Esophagus (tissue), 2 donors: ENCODE measurements around the gene GABRG3. TPM values are rescaled to one million over a fixed set of nuclear protein-coding genes. Genes with fewer than 3 reads are reported as not detected.

Source experiments
- H3K27ac ChIP-seq, 2 donors: one replicate each; pipeline ENCODE4 v1.5.1; 2013; ENCODE audit warnings: low read depth in 2 of 2, mild to moderate bottlenecking in 2 of 2, inconsistent platforms in 1 of 2, low read length in 1 of 2, moderate library complexity in 1 of 2
- H3K27me3 ChIP-seq, 2 donors: one replicate each; pipeline ENCODE4 v1.6.1; 2013; ENCODE audit warnings: low read length in 2 of 2, control low read depth in 1 of 2, mild to moderate bottlenecking in 1 of 2; ENCODE audit not compliant: insufficient read depth in 2 of 2, control insufficient read depth in 1 of 2
- H3K36me3 ChIP-seq, 2 donors: one replicate each; pipeline ENCODE4 v1.6.1; 2013; ENCODE audit warnings: low read length in 1 of 2; ENCODE audit not compliant: control insufficient read depth in 2 of 2, insufficient read depth in 2 of 2
- H3K4me1 ChIP-seq, 2 donors: one replicate each; pipeline ENCODE4 v1.6.1; 2013; ENCODE audit warnings: low read length in 1 of 2; ENCODE audit not compliant: control insufficient read depth in 2 of 2, insufficient read depth in 2 of 2
- H3K4me3 ChIP-seq, 2 donors: one replicate each; pipeline ENCODE4 v1.5.1; 2013; ENCODE audit warnings: low read length in 2 of 2, mild to moderate bottlenecking in 2 of 2, low read depth in 1 of 2, moderate library complexity in 1 of 2
- H3K9me3 ChIP-seq, 2 donors: one replicate each; pipeline ENCODE4 v1.6.1; 2013; ENCODE audit warnings: mild to moderate bottlenecking in 2 of 2, low read depth in 1 of 2, low read length in 1 of 2, moderate library complexity in 1 of 2; ENCODE audit not compliant: control insufficient read depth in 2 of 2, insufficient read depth in 1 of 2
- WGBS, 2 donors: extraction: QIAGEN DNeasy Blood & Tissue Kit; methylation state at CpG; one replicate each; pipeline ENCODE4 v1.1.7; 2013; 5-methylcytosine and 5-hydroxymethylcytosine counted together
- polyA plus RNA-seq, 2 donors: library from polyadenylated mRNA; stranded (reverse); fragments of 200-250 nt; gene quantifications; one replicate each; pipeline ENCODE4 v1.2.3, GENCODE V29; 2013
- donor health status: healthy with polysubstance abuse.
- donor health status: Bipolar disorder and iron deficiency.

GABRG3 gene
- polyA plus RNA-seq, 2 donors, result not detected

DNA sequence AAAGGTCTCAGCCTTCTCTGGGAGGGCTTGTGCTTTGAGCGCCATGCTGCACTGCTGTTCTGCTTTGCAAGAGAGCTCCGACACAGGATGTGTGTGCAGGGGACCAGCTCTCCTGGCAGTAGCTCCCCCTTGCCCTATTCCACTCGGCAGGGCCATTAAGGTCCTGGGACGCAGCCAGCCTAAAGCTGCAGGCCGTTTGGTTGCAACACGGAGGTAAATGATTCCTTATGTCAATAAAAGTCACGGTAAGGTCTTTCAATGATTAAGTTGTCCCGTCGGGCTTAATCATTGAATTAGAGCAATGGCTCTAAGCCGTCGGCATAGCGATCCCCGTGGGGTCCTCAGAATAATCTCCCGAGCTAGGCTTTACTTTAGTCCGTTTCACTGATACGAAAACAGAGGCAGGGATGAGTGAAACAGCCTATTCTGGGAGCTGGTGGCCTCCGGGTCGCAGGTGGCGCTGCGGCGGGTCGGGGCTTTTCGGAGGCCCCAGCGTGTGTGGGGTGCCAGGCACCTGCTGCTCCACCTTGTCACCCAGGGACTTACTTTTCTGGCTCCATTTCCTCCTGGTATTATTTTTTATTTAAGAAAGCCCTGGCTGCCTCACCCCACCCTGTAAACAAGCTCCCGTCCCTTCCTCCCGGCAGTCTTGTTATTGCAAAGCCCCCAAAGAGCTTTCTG, 603.0 kb downstream of the GABRG3 start:
- peaks cover 4 to 5% of the 10 kb centered on the region in 2 donors for H3K9me3 ChIP-seq
- H3K27me3 ChIP-seq, result no peaks in the 10 kb centered on the region
- H3K27ac ChIP-seq, result no peak overlapping the region
- no peak overlapping the region for H3K4me3 ChIP-seq
- peaks cover 0 to 2% of the 10 kb centered on the region in 2 donors for H3K4me1 ChIP-seq
- no peaks in the 10 kb centered on the region for H3K36me3 ChIP-seq
- 75 to 80% methylated on average over 26 of the region's 26 CpGs for WGBS, 2 donors

DNA sequence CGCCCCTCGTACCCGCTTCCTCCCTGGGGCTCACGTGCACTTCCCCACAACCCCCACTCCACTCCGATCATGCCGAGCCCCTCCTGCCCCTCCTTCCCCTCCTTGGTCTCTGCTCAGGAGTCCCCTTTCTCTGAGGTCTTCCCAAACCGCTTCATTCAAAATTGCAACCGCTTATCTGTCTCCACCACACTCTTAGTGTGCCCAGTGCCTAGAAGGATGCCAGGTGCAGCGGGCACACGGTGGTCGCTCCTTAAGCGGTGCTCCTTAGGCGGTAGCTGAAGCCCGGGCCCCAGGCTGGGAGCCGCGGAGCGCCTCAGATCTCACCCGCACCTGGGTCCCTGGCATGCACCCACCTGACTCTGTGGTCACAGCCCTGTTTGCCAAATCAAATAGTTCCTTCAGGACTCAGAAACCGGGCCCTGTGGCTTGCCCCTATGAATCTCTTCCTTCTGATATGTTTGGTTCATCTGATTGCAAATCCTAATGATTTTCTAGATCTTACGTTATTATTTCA, 603.6 kb downstream of the GABRG3 start:
- Histone ChIP-seq H3K27ac (no peak overlapping the region), H3K9me3 (peaks cover 4 to 5% of the 10 kb centered on the region in 2 donors), H3K4me3 (no peak overlapping the region), H3K27me3 (no peaks in the 10 kb centered on the region), H3K36me3 (no peaks in the 10 kb centered on the region), H3K4me1 (peaks cover 0 to 2% of the 10 kb centered on the region in 2 donors)
- 87 to 90% methylated on average over 20 of the region's 20 CpGs for WGBS, 2 donors

DNA sequence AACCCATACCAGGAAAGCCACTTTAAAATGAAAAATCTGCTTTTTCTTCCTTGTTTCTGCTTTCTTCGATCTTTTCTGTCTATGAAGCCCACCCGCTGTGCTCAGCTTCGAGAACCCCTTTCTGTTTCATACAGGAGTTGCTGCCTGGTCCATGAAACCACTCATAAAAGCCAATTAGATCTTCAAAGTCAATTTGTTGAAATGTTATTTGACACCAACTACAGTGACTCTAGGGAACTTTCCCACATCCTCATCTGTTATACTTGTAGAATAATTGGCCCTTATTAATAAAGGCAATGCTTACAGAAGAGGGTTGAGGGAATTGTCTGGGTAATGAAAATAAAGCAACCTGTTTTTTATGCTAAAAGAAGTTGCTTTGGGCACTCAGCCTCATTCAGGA, 604.5 kb downstream of the GABRG3 start:
- Histone ChIP-seq H3K9me3 (peaks cover 4 to 8% of the 10 kb centered on the region in 2 donors), H3K27me3 (no peaks in the 10 kb centered on the region), H3K36me3 (no peaks in the 10 kb centered on the region), H3K4me1 (peaks cover 0 to 2% of the 10 kb centered on the region in 2 donors), H3K27ac (no peak overlapping the region), H3K4me3 (no peak overlapping the region)
- WGBS, 2 donors, result 89 to 91% methylated on average over 3 of the region's 3 CpGs

DNA sequence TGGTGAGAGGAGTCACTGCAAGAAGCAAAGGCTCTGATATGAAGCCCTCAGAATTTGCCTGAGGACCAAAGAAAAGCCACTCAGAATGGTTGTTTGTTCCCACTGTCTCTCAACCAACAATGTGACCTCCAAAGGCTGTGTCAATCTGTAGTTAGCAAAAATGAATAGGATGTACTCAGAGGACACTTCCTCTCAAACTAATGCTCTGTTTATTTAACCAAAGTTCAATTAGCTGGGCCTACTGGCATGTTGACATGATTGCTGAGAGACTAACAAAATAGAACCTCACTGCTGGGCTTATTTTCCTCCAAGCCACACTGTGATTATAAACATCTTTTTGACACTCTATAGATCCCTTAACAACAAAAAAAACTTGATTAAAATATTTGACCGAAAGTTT, 605.6 kb downstream of the GABRG3 start:
- Histone ChIP-seq H3K27ac (no peak overlapping the region), H3K36me3 (no peaks in the 10 kb centered on the region), H3K4me1 (peaks cover 0 to 2% of the 10 kb centered on the region in 2 donors), H3K4me3 (no peak overlapping the region), H3K27me3 (no peaks in the 10 kb centered on the region), H3K9me3 (peaks cover 4 to 8% of the 10 kb centered on the region in 2 donors)
- 89 to 92% methylated on average over 1 of the region's 1 CpG for WGBS, 2 donors

DNA sequence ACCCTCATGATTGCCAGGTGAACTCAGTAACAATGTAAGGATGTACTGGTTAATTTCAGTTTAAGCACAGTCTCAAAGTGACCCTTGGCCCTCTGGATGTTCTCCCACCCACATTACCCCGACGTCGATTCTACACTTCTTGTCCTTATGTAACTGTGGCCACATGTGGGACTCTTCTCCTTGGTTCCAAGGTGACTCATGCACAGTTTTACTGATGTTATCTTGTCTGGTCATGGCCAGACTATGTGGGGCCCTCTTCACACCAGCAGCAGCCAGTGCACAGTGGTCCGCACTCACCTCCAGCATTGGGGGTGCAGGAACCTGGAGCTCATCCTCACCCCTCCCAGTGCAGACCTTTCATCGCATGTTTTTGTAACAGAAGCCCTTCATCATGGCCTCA, 608.8 kb downstream of the GABRG3 start:
- Histone ChIP-seq H3K27me3 (no peaks in the 10 kb centered on the region), H3K27ac (no peak overlapping the region), H3K36me3 (no peaks in the 10 kb centered on the region), H3K9me3 (peaks cover 2 to 6% of the 10 kb centered on the region in 2 donors), H3K4me1 (no peaks in the 10 kb centered on the region), H3K4me3 (no peak overlapping the region)
- 94 to 95% methylated on average over 5 of the region's 5 CpGs for WGBS, 2 donors

DNA sequence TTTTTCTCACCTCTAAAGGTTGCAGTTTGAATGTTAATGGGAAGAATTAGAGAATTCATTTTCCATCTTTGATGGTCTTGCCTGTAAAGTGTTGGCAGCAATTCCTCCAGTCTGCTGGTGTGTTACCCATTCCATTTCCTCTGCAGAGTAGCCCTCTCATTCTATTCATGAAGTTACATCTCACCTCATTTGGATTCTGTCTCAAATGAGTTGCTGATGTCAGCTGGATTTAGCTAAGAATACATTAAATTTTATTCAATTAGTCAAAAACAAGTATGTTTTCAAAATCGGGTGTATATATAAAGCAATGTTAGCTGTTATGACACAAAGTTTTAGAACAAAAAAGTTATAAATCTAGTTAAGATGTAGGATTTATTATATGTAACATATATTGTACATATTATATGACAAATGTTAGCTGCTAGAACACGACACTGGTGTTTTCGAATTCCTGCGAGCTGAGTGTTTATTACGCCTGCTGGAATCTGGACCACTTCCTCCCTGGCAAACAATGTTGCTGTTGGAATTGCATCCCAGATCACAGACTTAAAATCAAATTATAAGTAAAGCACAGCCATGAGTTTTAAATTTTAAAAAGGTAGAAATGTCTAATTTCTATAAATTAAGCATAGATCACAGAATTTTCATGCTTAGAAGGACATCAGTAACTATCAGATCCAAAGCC, 611.9 kb downstream of the GABRG3 start:
- Histone ChIP-seq H3K4me3 (no peak overlapping the region), H3K27ac (no peak overlapping the region), H3K36me3 (no peaks in the 10 kb centered on the region), H3K4me1 (no peaks in the 10 kb centered on the region), H3K9me3 (peaks cover 2 to 3% of the 10 kb centered on the region in 2 donors), H3K27me3 (no peaks in the 10 kb centered on the region)
- WGBS, 2 donors, result 62 to 74% methylated on average over 5 of the region's 5 CpGs

DNA sequence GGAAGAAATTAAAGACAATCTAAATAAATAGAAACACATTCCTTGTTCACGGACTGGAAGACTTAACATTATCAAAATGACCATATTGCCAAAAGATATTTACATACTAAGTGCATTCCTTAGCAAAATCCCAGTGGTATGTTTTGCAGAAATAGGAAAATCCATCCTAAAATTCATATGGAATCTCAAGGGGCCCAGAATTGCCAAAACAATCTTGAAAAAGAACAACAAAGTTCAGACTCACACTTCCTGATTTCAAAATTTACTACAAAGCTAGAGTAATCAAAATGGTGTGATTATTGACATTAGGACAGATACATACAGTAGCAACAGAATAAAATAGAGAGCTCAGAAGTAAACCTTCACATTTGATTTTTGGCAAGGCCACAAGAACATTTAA, 612.7 kb downstream of the GABRG3 start:
- Histone ChIP-seq H3K36me3 (no peaks in the 10 kb centered on the region), H3K4me1 (no peaks in the 10 kb centered on the region), H3K27ac (no peak overlapping the region), H3K27me3 (no peaks in the 10 kb centered on the region), H3K9me3 (peaks cover 2 to 3% of the 10 kb centered on the region in 2 donors), H3K4me3 (no peak overlapping the region)
- 18 to 68% methylated on average over 1 of the region's 1 CpG for WGBS, 2 donors

DNA sequence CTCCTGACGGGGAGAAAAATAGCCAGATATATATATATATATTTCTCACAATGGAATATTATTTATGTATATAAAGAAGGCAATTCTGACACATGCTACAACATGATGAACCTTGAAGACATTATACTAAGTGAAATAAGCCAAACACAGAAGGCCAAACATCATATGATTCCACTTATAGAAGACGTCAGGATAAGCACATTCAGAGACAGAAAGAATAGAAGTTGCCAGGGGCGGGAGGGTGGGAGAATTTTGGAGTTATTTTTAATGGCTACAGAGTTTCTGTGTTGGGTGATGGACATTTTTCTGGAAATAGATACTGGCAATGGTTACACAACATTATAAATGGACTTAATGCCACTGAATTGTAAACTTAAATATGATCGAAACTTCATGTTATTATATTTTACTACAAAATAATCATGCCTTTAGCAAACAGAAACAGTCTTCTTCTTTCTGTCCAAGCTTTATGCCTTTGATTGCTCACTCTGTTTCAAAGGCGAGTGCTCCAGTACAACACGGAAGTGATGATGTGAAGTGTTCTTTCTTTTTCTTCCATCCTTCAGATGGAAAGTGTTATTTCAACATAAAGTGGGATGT, 614.2 kb downstream of the GABRG3 start:
- 77 to 81% methylated on average over 6 of the region's 6 CpGs for WGBS, 2 donors
- H3K9me3 ChIP-seq, result peaks cover 0 to 2% of the 10 kb centered on the region in 2 donors
- no peaks in the 10 kb centered on the region for H3K27me3 ChIP-seq
- no peak overlapping the region for H3K27ac ChIP-seq
- no peak overlapping the region for H3K4me3 ChIP-seq
- H3K4me1 ChIP-seq, result no peaks in the 10 kb centered on the region
- no peaks in the 10 kb centered on the region for H3K36me3 ChIP-seq

DNA sequence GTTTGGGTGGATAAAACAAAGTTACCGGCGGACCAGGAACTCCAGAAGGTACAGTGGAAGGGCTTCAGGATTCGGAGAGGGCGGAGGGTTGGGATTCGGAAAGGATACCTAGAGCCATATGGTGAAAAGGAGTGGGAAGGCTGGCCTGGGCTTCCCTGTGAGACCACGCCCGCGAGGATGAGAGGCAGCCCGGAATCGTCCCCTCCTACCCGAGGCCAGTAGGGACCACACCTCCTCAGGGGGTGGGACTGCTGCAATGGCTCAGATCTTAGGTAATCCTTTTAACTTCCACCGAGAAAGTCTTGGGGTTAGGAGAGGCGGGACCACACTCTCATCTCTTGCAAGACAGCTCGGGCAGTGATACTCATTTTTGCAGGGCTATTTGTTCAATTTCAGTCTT, 616.8 kb downstream of the GABRG3 start:
- 29 to 39% methylated on average over 14 of the region's 14 CpGs for WGBS, 2 donors
- Histone ChIP-seq H3K9me3 (peaks cover 0 to under 1% of the 10 kb centered on the region in 2 donors), H3K36me3 (no peaks in the 10 kb centered on the region), H3K4me3 (no peak overlapping the region), H3K27ac (no peak overlapping the region), H3K4me1 (no peaks in the 10 kb centered on the region), H3K27me3 (no peaks in the 10 kb centered on the region)
